ENCODE results near the gene MLNR.

- TF ChIP-seq, protein P1, sequence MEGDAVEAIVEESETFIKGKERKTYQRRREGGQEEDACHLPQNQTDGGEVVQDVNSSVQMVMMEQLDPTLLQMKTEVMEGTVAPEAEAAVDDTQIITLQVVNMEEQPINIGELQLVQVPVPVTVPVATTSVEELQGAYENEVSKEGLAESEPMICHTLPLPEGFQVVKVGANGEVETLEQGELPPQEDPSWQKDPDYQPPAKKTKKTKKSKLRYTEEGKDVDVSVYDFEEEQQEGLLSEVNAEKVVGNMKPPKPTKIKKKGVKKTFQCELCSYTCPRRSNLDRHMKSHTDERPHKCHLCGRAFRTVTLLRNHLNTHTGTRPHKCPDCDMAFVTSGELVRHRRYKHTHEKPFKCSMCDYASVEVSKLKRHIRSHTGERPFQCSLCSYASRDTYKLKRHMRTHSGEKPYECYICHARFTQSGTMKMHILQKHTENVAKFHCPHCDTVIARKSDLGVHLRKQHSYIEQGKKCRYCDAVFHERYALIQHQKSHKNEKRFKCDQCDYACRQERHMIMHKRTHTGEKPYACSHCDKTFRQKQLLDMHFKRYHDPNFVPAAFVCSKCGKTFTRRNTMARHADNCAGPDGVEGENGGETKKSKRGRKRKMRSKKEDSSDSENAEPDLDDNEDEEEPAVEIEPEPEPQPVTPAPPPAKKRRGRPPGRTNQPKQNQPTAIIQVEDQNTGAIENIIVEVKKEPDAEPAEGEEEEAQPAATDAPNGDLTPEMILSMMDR (conservative IDR thresholded peaks at IDR 0.05 in 1 of 2, IDR thresholded peaks at IDR 0.05 in 1 of 2; ENCODE audit: extremely low read depth in 1 of 2, insufficient read depth in 1 of 2, low read depth in 1 of 2, low read length in 2 of 2): no peak
- TF ChIP-seq EZH2 (IDR thresholded peaks at IDR 0.05; ENCODE audit: borderline replicate concordance, low read length): no peak
Measured at GRCh38 chr13:49254007-49254406, 33.9 kb downstream of the MLNR start.

Measured in mammary epithelial cell (primary cell).